ENCODE data around the gene TOPAZ1. TPM values are rescaled to one million over a fixed set of nuclear protein-coding genes. Genes with fewer than 3 reads are reported as not detected.

The TOPAZ1 gene
- total and polyA plus RNA-seq, 9 of the 15 experiments (the other 6 are each of a cell fraction or from before 2014, with no cell fraction given), result 0.01 TPM; not detected in 8

DNA sequence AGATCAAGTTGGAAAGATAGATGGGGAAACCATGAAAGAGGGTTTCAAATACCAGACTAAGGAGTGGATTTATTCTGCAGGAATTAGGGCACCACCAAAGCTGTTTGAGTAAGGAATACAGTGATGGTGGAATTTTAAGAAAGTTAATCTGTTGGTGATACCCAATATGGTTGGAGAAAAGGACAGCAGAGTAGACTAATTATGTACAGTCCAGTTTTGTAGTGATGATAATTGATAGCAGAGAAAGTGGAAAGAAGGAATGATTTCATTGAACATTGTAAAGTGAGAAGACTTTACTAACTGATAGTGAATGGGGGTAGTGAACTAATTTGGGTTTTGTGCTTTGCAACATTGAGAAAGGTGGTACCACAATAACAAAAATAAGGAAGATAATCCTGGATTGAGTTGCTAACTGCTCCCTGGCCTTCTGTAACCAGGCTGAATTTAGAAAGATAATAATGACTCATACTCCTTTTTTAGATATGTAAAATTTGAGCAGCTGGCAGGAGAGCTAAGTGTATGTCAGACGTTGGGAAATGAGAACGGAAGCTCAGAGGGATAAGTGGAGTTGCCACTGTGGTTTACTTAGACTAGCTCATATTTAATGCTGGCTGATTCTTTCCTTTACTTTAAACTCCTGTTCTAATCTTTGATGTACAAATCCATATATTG is 113.8 kb downstream of the TOPAZ1 start (continued):
- TF ChIP-seq ETV6 (IDR thresholded peaks at IDR 0.05; ENCODE audit: borderline replicate concordance in 1 of 2, low read depth in 2 of 2, low read length in 1 of 2) (no peak), ETV6 (CRISPR knock-in tag; IDR thresholded peaks at IDR 0.05; ENCODE audit: borderline replicate concordance) (no peak), TCF3 (CRISPR knock-in tag; IDR thresholded peaks at IDR 0.05) (peak; percentile 64), CBFA2T3 (IDR thresholded peaks at IDR 0.05) (peak; percentile 77), HIVEP1 (CRISPR knock-in tag; IDR thresholded peaks at IDR 0.05) (no peak), ZNF780A (CRISPR knock-in tag; IDR thresholded peaks at IDR 0.05) (no peak), ZFPM2 (CRISPR knock-in tag; IDR thresholded peaks at IDR 0.05) (no peak), NCOA6 (IDR thresholded peaks at IDR 0.05) (no peak), U2AF1 (optimal IDR thresholded peaks at IDR 0.05; ENCODE audit: low read depth, low read length) (no peak), FIP1L1 (IDR thresholded peaks at IDR 0.05; ENCODE audit: low read depth, low read length, poor library complexity, severe bottlenecking) (no peak), TSC22D4 (tag; IDR thresholded peaks at IDR 0.05) (no peak), ZNF699 (CRISPR knock-in tag; IDR thresholded peaks at IDR 0.05; ENCODE audit: insufficient replicate concordance) (no peak), ZC3H11A (IDR thresholded peaks at IDR 0.05; ENCODE audit: low read depth, low read length) (no peak), SAFB (IDR thresholded peaks at IDR 0.05; ENCODE audit: borderline replicate concordance, low read depth, low read length) (no peak), ZNF316 (IDR thresholded peaks at IDR 0.05) (no peak)
- TF ChIP-seq, protein P1, sequence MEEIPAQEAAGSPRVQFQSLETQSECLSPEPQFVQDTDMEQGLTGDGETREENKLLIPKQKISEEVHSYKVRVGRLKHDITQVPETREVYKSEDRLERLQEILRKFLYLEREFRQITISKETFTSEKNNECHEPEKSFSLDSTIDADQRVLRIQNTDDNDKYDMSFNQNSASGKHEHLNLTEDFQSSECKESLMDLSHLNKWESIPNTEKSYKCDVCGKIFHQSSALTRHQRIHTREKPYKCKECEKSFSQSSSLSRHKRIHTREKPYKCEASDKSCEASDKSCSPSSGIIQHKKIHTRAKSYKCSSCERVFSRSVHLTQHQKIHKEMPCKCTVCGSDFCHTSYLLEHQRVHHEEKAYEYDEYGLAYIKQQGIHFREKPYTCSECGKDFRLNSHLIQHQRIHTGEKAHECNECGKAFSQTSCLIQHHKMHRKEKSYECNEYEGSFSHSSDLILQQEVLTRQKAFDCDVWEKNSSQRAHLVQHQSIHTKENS (CRISPR knock-in tag; IDR thresholded peaks at IDR 0.05), result 0 out of 2 replicates have a peak, but pooled peaks have one; percentile 31
- TF ChIP-seq, protein P2, sequence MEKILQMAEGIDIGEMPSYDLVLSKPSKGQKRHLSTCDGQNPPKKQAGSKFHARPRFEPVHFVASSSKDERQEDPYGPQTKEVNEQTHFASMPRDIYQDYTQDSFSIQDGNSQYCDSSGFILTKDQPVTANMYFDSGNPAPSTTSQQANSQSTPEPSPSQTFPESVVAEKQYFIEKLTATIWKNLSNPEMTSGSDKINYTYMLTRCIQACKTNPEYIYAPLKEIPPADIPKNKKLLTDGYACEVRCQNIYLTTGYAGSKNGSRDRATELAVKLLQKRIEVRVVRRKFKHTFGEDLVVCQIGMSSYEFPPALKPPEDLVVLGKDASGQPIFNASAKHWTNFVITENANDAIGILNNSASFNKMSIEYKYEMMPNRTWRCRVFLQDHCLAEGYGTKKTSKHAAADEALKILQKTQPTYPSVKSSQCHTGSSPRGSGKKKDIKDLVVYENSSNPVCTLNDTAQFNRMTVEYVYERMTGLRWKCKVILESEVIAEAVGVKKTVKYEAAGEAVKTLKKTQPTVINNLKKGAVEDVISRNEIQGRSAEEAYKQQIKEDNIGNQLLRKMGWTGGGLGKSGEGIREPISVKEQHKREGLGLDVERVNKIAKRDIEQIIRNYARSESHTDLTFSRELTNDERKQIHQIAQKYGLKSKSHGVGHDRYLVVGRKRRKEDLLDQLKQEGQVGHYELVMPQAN (IDR thresholded peaks at IDR 0.05; ENCODE audit: borderline replicate concordance), result no peak
- TF ChIP-seq, protein P3, sequence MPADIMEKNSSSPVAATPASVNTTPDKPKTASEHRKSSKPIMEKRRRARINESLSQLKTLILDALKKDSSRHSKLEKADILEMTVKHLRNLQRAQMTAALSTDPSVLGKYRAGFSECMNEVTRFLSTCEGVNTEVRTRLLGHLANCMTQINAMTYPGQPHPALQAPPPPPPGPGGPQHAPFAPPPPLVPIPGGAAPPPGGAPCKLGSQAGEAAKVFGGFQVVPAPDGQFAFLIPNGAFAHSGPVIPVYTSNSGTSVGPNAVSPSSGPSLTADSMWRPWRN (IDR thresholded peaks at IDR 0.05; ENCODE audit: low read depth), result no peak
- TF ChIP-seq, protein P4, sequence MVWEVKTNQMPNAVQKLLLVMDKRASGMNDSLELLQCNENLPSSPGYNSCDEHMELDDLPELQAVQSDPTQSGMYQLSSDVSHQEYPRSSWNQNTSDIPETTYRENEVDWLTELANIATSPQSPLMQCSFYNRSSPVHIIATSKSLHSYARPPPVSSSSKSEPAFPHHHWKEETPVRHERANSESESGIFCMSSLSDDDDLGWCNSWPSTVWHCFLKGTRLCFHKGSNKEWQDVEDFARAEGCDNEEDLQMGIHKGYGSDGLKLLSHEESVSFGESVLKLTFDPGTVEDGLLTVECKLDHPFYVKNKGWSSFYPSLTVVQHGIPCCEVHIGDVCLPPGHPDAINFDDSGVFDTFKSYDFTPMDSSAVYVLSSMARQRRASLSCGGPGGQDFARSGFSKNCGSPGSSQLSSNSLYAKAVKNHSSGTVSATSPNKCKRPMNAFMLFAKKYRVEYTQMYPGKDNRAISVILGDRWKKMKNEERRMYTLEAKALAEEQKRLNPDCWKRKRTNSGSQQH (CRISPR knock-in tag; IDR thresholded peaks at IDR 0.05), result no peak
- TF ChIP-seq, protein P5, sequence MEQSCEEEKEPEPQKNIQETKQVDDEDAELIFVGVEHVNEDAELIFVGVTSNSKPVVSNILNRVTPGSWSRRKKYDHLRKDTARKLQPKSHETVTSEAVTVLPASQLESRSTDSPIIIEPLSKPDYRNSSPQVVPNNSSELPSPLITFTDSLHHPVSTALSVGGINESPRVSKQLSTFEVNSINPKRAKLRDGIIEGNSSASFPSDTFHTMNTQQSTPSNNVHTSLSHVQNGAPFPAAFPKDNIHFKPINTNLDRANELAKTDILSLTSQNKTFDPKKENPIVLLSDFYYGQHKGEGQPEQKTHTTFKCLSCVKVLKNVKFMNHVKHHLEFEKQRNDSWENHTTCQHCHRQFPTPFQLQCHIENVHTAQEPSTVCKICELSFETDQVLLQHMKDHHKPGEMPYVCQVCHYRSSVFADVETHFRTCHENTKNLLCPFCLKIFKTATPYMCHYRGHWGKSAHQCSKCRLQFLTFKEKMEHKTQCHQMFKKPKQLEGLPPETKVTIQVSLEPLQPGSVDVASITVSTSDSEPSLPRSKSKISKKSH (CRISPR knock-in tag; IDR thresholded peaks at IDR 0.05), result no peak
- TF ChIP-seq, protein P6, sequence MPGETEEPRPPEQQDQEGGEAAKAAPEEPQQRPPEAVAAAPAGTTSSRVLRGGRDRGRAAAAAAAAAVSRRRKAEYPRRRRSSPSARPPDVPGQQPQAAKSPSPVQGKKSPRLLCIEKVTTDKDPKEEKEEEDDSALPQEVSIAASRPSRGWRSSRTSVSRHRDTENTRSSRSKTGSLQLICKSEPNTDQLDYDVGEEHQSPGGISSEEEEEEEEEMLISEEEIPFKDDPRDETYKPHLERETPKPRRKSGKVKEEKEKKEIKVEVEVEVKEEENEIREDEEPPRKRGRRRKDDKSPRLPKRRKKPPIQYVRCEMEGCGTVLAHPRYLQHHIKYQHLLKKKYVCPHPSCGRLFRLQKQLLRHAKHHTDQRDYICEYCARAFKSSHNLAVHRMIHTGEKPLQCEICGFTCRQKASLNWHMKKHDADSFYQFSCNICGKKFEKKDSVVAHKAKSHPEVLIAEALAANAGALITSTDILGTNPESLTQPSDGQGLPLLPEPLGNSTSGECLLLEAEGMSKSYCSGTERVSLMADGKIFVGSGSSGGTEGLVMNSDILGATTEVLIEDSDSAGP (CRISPR knock-in tag; IDR thresholded peaks at IDR 0.05), result no peak

Measured in K562 (cell line).